ENCODE measurements around the gene ICAM1.
A peak's percentile ranks its signal among the peaks of the same experiment; 100 is the strongest.

The ICAM1 gene

DNA sequence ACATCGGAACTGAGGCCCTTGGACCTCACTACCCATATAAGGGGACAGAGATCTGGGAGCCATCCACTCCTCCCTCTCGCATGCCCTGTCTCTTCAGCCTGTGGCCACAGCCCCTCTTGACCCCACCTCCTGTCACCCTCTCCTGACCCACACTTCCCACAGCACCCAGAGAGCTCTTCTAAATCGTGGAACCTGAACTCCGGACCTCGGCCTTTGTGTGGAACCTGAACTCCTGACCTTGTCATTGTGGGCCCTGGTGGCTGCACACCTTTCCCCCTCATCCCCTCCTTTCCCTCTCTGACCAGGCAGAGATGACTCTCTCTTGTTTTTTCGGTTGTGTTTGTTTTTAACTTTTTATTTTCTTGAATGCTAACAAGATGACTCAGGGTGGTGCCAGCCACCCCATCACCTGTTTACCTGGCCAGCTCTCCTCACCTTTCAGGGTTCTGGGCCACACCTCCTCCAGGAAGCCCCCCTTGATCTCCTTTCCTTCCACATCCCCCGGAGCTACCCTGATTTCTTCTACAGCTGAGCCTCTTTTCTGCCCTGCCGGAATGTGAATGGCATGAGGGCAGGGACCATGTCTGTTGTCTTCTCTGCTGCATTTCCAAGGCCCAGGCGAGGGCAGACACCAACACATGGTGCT is 13.8 kb upstream of the ICAM1 start:
- H3K9ac ChIP-seq (ENCODE audit: insufficient read length, low read depth) = no peak overlapping the region
- no peaks in the 10 kb centered on the region; the same call in 1 of the 2 replicates for H3K9me3 ChIP-seq (ENCODE audit: insufficient read depth, low read length)
- no peak for DNase-seq (ENCODE audit: low read depth, low spot score)
- no peaks in the 10 kb centered on the region for H3K27me3 ChIP-seq (ENCODE audit: insufficient read depth, insufficient read length)
- H3K4me1 ChIP-seq (ENCODE audit: insufficient read depth, insufficient read length) = peaks cover 9% of the 10 kb centered on the region
- peaks cover 65% of the 10 kb centered on the region for H3K36me3 ChIP-seq (ENCODE audit: insufficient read depth, insufficient read length, low read length)
- TF ChIP-seq ZNF274 (IDR thresholded peaks at IDR 0.05; ENCODE audit: low read depth, low read length) (no peak), SUZ12 (IDR thresholded peaks at IDR 0.05; ENCODE audit: extremely low read depth, insufficient read depth, insufficient read length) (no peak), YY1 (IDR thresholded peaks at IDR 0.05; ENCODE audit: insufficient read depth, insufficient read length) (no peak)
- no peak overlapping the region for H3K4me3 ChIP-seq (ENCODE audit: insufficient read length, low read depth)

DNA sequence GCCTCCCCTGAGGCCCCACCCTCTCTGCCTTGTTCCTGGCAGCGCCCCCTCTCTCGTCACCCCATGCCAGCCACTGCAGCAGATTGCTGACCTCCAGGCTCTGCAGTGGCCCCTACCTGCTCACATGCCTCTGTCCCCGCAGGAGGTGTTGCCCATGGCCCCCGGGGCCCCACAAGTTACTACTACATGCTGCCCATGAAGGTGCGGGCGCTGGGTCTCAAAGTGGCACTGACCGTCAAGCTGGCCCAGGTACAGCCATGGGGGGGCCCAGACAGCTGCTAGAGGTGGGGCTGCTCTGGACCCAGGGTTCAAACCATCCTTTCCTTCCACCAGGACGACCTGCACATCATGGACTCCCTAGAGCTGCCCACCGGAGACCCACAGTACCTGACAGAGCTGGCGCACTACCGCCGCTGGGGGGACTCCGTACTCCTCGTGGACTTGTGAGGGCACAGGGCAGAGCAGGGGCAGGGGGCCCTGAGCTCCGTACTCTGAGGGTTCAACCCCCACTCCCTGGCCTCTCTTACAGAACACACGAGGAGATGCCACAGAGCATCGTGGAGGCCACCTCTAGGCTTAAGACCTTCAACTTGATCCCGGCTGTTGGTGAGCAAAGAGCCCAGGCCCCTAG is 12.7 kb upstream of the ICAM1 start:
- Histone ChIP-seq H3K27me3 (ENCODE audit: insufficient read depth, insufficient read length) (no peaks in the 10 kb centered on the region), H3K36me3 (ENCODE audit: insufficient read depth, insufficient read length, low read length) (peaks cover 65% of the 10 kb centered on the region)
- no peak for DNase-seq (ENCODE audit: low read depth, low spot score)

DNA sequence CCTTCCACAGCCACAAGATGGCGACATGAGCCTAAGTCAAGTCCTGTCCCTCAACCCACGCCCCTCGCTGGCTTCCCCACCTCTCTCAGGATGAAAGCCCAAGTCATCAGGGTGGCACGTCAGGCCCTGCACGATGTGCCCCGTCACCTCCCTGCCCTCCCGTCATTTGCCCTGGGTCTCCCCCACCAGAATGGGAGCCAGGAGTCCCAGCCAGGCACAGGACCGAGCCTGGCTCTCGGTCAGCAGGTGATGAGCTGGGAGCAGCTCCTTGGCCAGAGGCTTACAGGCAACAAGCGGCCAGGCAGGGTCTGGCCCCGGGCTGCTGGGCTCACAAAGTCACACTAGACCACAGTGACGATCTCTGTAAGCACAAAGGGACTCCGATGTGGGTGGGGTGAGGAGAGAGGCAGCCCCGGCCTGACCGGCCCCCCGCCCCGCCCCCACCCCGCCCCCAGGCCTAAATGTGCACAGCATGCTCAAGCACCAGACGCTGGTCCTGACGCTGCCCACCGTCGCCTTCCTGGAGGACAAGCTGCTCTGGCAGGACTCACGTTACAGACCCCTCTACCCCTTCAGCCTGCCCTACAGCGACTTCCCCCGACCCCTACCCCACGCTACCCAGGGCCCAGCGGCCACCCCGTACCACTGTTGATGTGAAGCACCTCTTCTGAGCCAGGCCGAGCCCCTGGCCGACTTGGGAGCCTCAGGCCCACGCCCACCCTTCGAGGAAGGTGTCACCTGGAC is 11.6 kb upstream of the ICAM1 start:
- Histone ChIP-seq H3K4me1 (ENCODE audit: insufficient read depth, insufficient read length) (peaks cover 9% of the 10 kb centered on the region), H3K4me3 (ENCODE audit: insufficient read length, low read depth) (no peak overlapping the region), H3K9ac (ENCODE audit: insufficient read length, low read depth) (peak overlapping the region; percentile 5), H3K9me3 (ENCODE audit: insufficient read depth, low read length) (no peaks in the 10 kb centered on the region; the same call in 1 of the 2 replicates), H3K36me3 (ENCODE audit: insufficient read depth, insufficient read length, low read length) (peaks cover 55% of the 10 kb centered on the region), H3K27me3 (ENCODE audit: insufficient read depth, insufficient read length) (no peaks in the 10 kb centered on the region)
- TF ChIP-seq YY1 (IDR thresholded peaks at IDR 0.05; ENCODE audit: insufficient read depth, insufficient read length) = no peak
- TF ChIP-seq SUZ12 (IDR thresholded peaks at IDR 0.05; ENCODE audit: extremely low read depth, insufficient read depth, insufficient read length) = no peak
- peak; percentile 93 for DNase-seq (ENCODE audit: low read depth, low spot score)

More for the DNA sequence above, 12.7 kb upstream of the ICAM1 start:
- TF ChIP-seq YY1 (IDR thresholded peaks at IDR 0.05; ENCODE audit: insufficient read depth, insufficient read length) = no peak
- no peak for TF ChIP-seq SUZ12 (IDR thresholded peaks at IDR 0.05; ENCODE audit: extremely low read depth, insufficient read depth, insufficient read length)
- no peak for TF ChIP-seq ZNF274 (IDR thresholded peaks at IDR 0.05; ENCODE audit: low read depth, low read length)
- Histone ChIP-seq H3K4me1 (ENCODE audit: insufficient read depth, insufficient read length) (peaks cover 9% of the 10 kb centered on the region), H3K9ac (ENCODE audit: insufficient read length, low read depth) (no peak overlapping the region), H3K4me3 (ENCODE audit: insufficient read length, low read depth) (no peak overlapping the region), H3K9me3 (ENCODE audit: insufficient read depth, low read length) (no peaks in the 10 kb centered on the region; the same call in 1 of the 2 replicates)

DNA sequence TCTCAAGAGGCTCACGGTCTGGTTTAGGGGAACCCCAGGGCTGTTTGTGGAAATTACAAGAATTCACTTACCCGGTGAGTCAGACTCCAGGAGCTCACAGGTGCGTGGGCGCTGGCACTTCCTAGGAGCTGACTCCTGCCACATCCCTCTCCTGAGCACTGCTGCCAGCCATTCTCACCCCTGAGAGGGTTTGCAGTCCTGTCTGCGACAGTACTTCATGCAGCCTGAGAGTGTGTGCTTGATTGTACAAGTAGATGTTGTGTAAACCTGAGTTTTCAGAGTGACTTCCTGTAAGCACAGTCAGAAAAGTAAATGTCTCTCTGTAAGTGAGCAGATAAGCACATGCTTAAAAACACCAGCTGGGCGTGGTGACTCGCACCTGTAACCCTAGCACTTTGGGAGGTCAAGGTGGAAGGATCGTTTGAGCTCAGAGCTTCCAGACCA is 10.8 kb upstream of the ICAM1 start:
- Histone ChIP-seq H3K4me1 (ENCODE audit: insufficient read depth, insufficient read length) (peaks cover 9% of the 10 kb centered on the region), H3K27me3 (ENCODE audit: insufficient read depth, insufficient read length) (no peaks in the 10 kb centered on the region), H3K4me3 (ENCODE audit: insufficient read length, low read depth) (no peak overlapping the region), H3K9me3 (ENCODE audit: insufficient read depth, low read length) (no peaks in the 10 kb centered on the region; the same call in 1 of the 2 replicates), H3K9ac (ENCODE audit: insufficient read length, low read depth) (no peak overlapping the region), H3K36me3 (ENCODE audit: insufficient read depth, insufficient read length, low read length) (peaks cover 47% of the 10 kb centered on the region)
- DNase-seq (ENCODE audit: low read depth, low spot score) = no peak
- TF ChIP-seq SUZ12 (IDR thresholded peaks at IDR 0.05; ENCODE audit: extremely low read depth, insufficient read depth, insufficient read length) (no peak), ZNF274 (IDR thresholded peaks at IDR 0.05; ENCODE audit: low read depth, low read length) (no peak), YY1 (IDR thresholded peaks at IDR 0.05; ENCODE audit: insufficient read depth, insufficient read length) (no peak)

DNA sequence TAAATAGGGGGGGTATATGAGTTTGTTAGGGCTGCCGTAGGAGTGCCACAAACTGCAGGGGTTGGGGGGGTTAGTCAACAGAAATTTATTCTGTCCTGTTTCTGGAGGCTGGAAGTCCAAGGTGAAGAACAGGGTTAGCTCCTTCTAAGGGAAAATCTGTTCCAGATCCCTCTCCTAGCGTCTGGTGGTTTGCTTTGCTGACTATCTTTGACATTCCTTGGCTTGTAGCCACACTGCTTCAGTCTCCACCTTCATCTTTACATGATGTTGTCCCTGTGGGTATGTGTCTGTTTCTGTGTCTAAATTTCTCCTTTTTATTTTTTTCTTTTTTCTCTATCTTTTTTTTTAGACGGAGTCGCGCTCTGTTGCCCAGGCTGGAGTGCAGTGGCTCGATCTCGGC is 8.1 kb upstream of the ICAM1 start:
- peaks cover 24% of the 10 kb centered on the region for H3K36me3 ChIP-seq (ENCODE audit: insufficient read depth, insufficient read length, low read length)
- no peaks in the 10 kb centered on the region for H3K27me3 ChIP-seq (ENCODE audit: insufficient read depth, insufficient read length)
- DNase-seq (ENCODE audit: low read depth, low spot score) = no peak
- no peak overlapping the region for H3K9ac ChIP-seq (ENCODE audit: insufficient read length, low read depth)
- no peak for TF ChIP-seq ZNF274 (IDR thresholded peaks at IDR 0.05; ENCODE audit: low read depth, low read length)
- TF ChIP-seq SUZ12 (IDR thresholded peaks at IDR 0.05; ENCODE audit: extremely low read depth, insufficient read depth, insufficient read length) = no peak
- no peak for TF ChIP-seq YY1 (IDR thresholded peaks at IDR 0.05; ENCODE audit: insufficient read depth, insufficient read length)
- no peak overlapping the region for H3K4me3 ChIP-seq (ENCODE audit: insufficient read length, low read depth)
- peaks cover 9% of the 10 kb centered on the region for H3K4me1 ChIP-seq (ENCODE audit: insufficient read depth, insufficient read length)
- H3K9me3 ChIP-seq (ENCODE audit: insufficient read depth, low read length) = no peaks in the 10 kb centered on the region; the same call in 1 of the 2 replicates

DNA sequence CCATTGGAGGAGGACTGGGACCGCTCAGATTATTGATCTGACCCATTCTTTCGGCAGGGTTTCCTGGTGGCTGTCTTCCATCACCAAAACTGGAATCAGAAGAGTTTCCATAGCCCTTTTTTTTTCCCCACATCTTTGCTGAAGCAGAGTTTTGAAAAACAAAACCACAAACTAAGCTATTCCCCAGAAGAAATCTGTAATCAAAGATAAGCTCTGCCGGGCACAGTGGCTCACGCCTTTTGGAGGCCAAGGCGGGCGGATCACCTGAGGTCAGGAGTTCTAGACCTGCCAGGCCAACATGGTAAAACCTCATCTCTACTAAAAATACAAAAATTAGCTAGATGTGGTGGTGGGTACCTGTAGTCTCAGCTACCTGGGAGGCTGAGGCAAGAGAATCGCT is 4.2 kb upstream of the ICAM1 start:
- Histone ChIP-seq H3K36me3 (ENCODE audit: insufficient read depth, insufficient read length, low read length) (no peaks in the 10 kb centered on the region), H3K27me3 (ENCODE audit: insufficient read depth, insufficient read length) (peaks cover 13% of the 10 kb centered on the region), H3K9me3 (ENCODE audit: insufficient read depth, low read length) (no peaks in the 10 kb centered on the region), H3K4me3 (ENCODE audit: insufficient read length, low read depth) (no peak overlapping the region), H3K9ac (ENCODE audit: insufficient read length, low read depth) (no peak overlapping the region), H3K4me1 (ENCODE audit: insufficient read depth, insufficient read length) (peaks cover 11% of the 10 kb centered on the region)
- TF ChIP-seq YY1 (IDR thresholded peaks at IDR 0.05; ENCODE audit: insufficient read depth, insufficient read length) = no peak
- TF ChIP-seq ZNF274 (IDR thresholded peaks at IDR 0.05; ENCODE audit: low read depth, low read length) = no peak
- TF ChIP-seq SUZ12 (IDR thresholded peaks at IDR 0.05; ENCODE audit: extremely low read depth, insufficient read depth, insufficient read length) = no peak
- DNase-seq (ENCODE audit: low read depth, low spot score) = no peak

DNA sequence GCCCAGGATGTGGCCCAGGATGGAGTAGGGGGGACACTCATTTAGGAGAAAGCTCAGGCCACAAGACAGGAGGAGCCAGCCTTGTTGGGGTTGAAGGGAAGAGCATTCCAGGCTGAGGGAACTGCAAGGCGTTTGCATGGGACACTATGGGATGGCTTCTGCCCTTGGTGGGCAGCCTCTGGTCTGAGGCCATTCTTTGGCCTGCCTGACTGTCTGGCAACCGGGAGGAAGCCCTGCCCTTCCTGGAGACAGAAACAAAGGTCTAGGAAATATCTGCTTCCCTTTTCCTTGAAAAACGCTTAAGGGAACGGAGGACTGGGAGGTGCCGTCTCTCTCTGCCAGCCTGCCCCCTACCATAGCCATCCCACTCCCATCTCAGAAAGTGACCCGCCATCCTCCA is 2.8 kb upstream of the ICAM1 start:
- Histone ChIP-seq H3K9ac (ENCODE audit: insufficient read length, low read depth) (no peak overlapping the region), H3K9me3 (ENCODE audit: insufficient read depth, low read length) (no peaks in the 10 kb centered on the region), H3K36me3 (ENCODE audit: insufficient read depth, insufficient read length, low read length) (no peaks in the 10 kb centered on the region), H3K4me1 (ENCODE audit: insufficient read depth, insufficient read length) (peaks cover 11% of the 10 kb centered on the region), H3K27me3 (ENCODE audit: insufficient read depth, insufficient read length) (peaks cover 13% of the 10 kb centered on the region), H3K4me3 (ENCODE audit: insufficient read length, low read depth) (no peak overlapping the region)
- no peak for TF ChIP-seq SUZ12 (IDR thresholded peaks at IDR 0.05; ENCODE audit: extremely low read depth, insufficient read depth, insufficient read length)
- TF ChIP-seq ZNF274 (IDR thresholded peaks at IDR 0.05; ENCODE audit: low read depth, low read length) = no peak
- no peak for TF ChIP-seq YY1 (IDR thresholded peaks at IDR 0.05; ENCODE audit: insufficient read depth, insufficient read length)
- no peak for DNase-seq (ENCODE audit: low read depth, low spot score)
